ENCODE data around the gene MARCO. TPM values are rescaled to one million over a fixed set of nuclear protein-coding genes. Genes with fewer than 3 reads are reported as not detected.

The MARCO gene
- total RNA-seq, 1 experiment from 2014 or later = not detected

- H3K4me3 ChIP-seq (ENCODE audit: low read length) = no peak overlapping the region
- H3K27ac ChIP-seq (ENCODE audit: low read length) = peak overlapping the region; percentile 69
- H3K36me3 ChIP-seq (ENCODE audit: low read depth, low read length) = no peaks in the 10 kb centered on the region
- no peak for DNase-seq
- peaks cover 21% of the 10 kb centered on the region for H3K27me3 ChIP-seq (ENCODE audit: low read length)
- H3F3A ChIP-seq (ENCODE audit: low read length, unreplicated experiment) = no peaks in the 10 kb centered on the region
- intact Hi-C loops (cut with micrococcal nuclease) = no loop called here
- H3K79me2 ChIP-seq (ENCODE audit: low read length) = no peaks in the 10 kb centered on the region
- CTCF ChIA-PET = no interaction called here
- H3K4me2 ChIP-seq (ENCODE audit: low read length) = no peak overlapping the region
- TF ChIP-seq EZH2phosphoT487 (IDR thresholded peaks at IDR 0.05; ENCODE audit: borderline replicate concordance, low read length) (no peak), EZH2 (IDR thresholded peaks at IDR 0.05; ENCODE audit: low read length, unreplicated experiment) (no peak), CTCF (conservative IDR thresholded peaks at IDR 0.05; ENCODE audit: low read depth, low read length) (no peak)
- H3K9me2 ChIP-seq (replicated peaks; ENCODE audit: low read length) = no peaks in the 10 kb centered on the region
- H2AFZ ChIP-seq (ENCODE audit: low read length) = no peak overlapping the region
- H4K20me1 ChIP-seq (ENCODE audit: low read length) = no peaks in the 10 kb centered on the region
- peaks cover 14% of the 10 kb centered on the region for H3K4me1 ChIP-seq (ENCODE audit: insufficient read depth, low read length)
- POLR2A ChIA-PET (ENCODE audit: unreplicated experiment) = no interaction called here
- no peak for ATAC-seq
- BruUV-seq (replicated peaks) = no TSS peak
- no peaks in the 10 kb centered on the region for H3K9me3 ChIP-seq (ENCODE audit: low read length)
- H3K9ac ChIP-seq (ENCODE audit: low read length) = no peak overlapping the region
Observed at GRCh38 chr2:119005555-119005954, 63.6 kb downstream of the MARCO start.

GRCh38 chr2:119006441-119006840 is 64.4 kb downstream of the MARCO start:
- Histone ChIP-seq H3K4me2 (ENCODE audit: low read length) (no peak overlapping the region), H4K20me1 (ENCODE audit: low read length) (no peaks in the 10 kb centered on the region), H3K9me3 (ENCODE audit: low read length) (no peaks in the 10 kb centered on the region), H3K79me2 (ENCODE audit: low read length) (no peaks in the 10 kb centered on the region), H3K27me3 (ENCODE audit: low read length) (peaks cover 29% of the 10 kb centered on the region), H3K9ac (ENCODE audit: low read length) (no peak overlapping the region), H3K9me2 (replicated peaks; ENCODE audit: low read length) (no peaks in the 10 kb centered on the region), H3K4me1 (ENCODE audit: insufficient read depth, low read length) (peaks cover 14% of the 10 kb centered on the region), H3F3A (ENCODE audit: low read length, unreplicated experiment) (no peaks in the 10 kb centered on the region), H3K36me3 (ENCODE audit: low read depth, low read length) (no peaks in the 10 kb centered on the region), H3K4me3 (ENCODE audit: low read length) (no peak overlapping the region), H2AFZ (ENCODE audit: low read length) (no peak overlapping the region), H3K27ac (ENCODE audit: low read length) (no peak overlapping the region)
- CTCF ChIA-PET = interaction anchor here (1.0 kb wide), 1 partner anchor 125 kb away, joined by 10 read pairs; no protein-coding TSS in a partner anchor
- TF ChIP-seq EZH2 (IDR thresholded peaks at IDR 0.05; ENCODE audit: low read length, unreplicated experiment) (no peak), EZH2phosphoT487 (IDR thresholded peaks at IDR 0.05; ENCODE audit: borderline replicate concordance, low read length) (no peak), CTCF (conservative IDR thresholded peaks at IDR 0.05; ENCODE audit: low read depth, low read length) (no peak)
- no TSS peak for BruUV-seq (replicated peaks)
- DNase-seq = no peak
- ATAC-seq = no peak
- POLR2A ChIA-PET (ENCODE audit: unreplicated experiment) = no interaction called here
- intact Hi-C loops (cut with micrococcal nuclease) = no loop called here

GRCh38 chr2:119008108-119008507 is 66.1 kb downstream of the MARCO start:
- Histone ChIP-seq H4K20me1 (ENCODE audit: low read length) (no peaks in the 10 kb centered on the region), H3K27ac (ENCODE audit: low read length) (no peak overlapping the region), H3K79me2 (ENCODE audit: low read length) (no peaks in the 10 kb centered on the region), H3F3A (ENCODE audit: low read length, unreplicated experiment) (no peaks in the 10 kb centered on the region), H3K9me2 (replicated peaks; ENCODE audit: low read length) (no peaks in the 10 kb centered on the region), H2AFZ (ENCODE audit: low read length) (no peak overlapping the region), H3K9ac (ENCODE audit: low read length) (no peak overlapping the region), H3K27me3 (ENCODE audit: low read length) (peaks cover 34% of the 10 kb centered on the region), H3K4me1 (ENCODE audit: insufficient read depth, low read length) (peaks cover 14% of the 10 kb centered on the region), H3K4me2 (ENCODE audit: low read length) (no peak overlapping the region), H3K36me3 (ENCODE audit: low read depth, low read length) (no peaks in the 10 kb centered on the region), H3K9me3 (ENCODE audit: low read length) (no peaks in the 10 kb centered on the region), H3K4me3 (ENCODE audit: low read length) (no peak overlapping the region)
- ChIA-PET CTCF (no interaction called here), POLR2A (ENCODE audit: unreplicated experiment) (interaction anchor here (0.6 kb wide), 1 partner anchor 1673 kb away, joined by 4 read pairs; no protein-coding TSS in a partner anchor)
- TF ChIP-seq EZH2phosphoT487 (IDR thresholded peaks at IDR 0.05; ENCODE audit: borderline replicate concordance, low read length) (no peak), EZH2 (IDR thresholded peaks at IDR 0.05; ENCODE audit: low read length, unreplicated experiment) (no peak), CTCF (conservative IDR thresholded peaks at IDR 0.05; ENCODE audit: low read depth, low read length) (peak; percentile 58)
- intact Hi-C loops (cut with micrococcal nuclease) = loop anchor here (1.0 kb wide), 1 partner anchor 126 kb away; no protein-coding TSS in a partner anchor
- ATAC-seq (peak; percentile 47), DNase-seq (peak; percentile 59)
- BruUV-seq (replicated peaks) = no TSS peak

Data from PC-3 (cell line).